ENCODE results near the gene KIDINS220.

KIDINS220 gene

DNA sequence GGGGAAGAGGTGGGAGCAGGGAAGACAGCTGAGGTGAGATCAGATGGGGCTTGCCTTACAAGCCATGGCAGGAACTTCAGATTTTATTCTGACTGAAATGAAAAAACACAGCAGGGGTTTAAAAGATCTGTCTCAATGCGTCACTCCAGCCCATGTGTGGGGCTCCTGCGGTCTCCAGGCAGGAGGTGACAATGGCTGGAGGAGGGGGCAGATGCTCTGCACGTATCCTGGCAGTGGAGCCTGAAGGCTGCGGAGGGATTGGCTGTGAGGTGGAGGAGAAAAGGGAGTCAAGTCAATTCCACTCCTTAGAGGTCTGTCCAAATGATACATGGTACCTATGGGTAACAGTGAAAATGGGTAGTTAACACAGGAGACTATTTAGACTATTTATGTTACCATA is 40.5 kb upstream of the KIDINS220 start:
- H3K36me3 ChIP-seq (ENCODE audit: insufficient read depth, low read length): peaks cover 53% of the 10 kb centered on the region
- H4K20me1 ChIP-seq (ENCODE audit: insufficient read depth, low read length): no peaks in the 10 kb centered on the region
- H3K4me3 ChIP-seq (ENCODE audit: low read depth in 1 of 2, low read length in 2 of 2): no peak overlapping the region
- TF ChIP-seq, protein P1, sequence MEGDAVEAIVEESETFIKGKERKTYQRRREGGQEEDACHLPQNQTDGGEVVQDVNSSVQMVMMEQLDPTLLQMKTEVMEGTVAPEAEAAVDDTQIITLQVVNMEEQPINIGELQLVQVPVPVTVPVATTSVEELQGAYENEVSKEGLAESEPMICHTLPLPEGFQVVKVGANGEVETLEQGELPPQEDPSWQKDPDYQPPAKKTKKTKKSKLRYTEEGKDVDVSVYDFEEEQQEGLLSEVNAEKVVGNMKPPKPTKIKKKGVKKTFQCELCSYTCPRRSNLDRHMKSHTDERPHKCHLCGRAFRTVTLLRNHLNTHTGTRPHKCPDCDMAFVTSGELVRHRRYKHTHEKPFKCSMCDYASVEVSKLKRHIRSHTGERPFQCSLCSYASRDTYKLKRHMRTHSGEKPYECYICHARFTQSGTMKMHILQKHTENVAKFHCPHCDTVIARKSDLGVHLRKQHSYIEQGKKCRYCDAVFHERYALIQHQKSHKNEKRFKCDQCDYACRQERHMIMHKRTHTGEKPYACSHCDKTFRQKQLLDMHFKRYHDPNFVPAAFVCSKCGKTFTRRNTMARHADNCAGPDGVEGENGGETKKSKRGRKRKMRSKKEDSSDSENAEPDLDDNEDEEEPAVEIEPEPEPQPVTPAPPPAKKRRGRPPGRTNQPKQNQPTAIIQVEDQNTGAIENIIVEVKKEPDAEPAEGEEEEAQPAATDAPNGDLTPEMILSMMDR (IDR thresholded peaks at IDR 0.05; ENCODE audit: borderline replicate concordance, extremely low read depth, low read length, poor library complexity, severe bottlenecking): no peak
- TF ChIP-seq EZH2 (IDR thresholded peaks at IDR 0.05; ENCODE audit: borderline replicate concordance, low read depth, low read length, severe bottlenecking): no peak
- no peaks in the 10 kb centered on the region for H3K9me3 ChIP-seq (ENCODE audit: insufficient read depth, low read length, severe bottlenecking)
- no peaks in the 10 kb centered on the region for H3K79me2 ChIP-seq (ENCODE audit: insufficient read depth, low read length)
- DNase-seq (no peak), ATAC-seq (ENCODE audit: insufficient read depth, low read depth) (no peak)
- no peak overlapping the region for H3K4me2 ChIP-seq (ENCODE audit: insufficient read depth, low read length)
- H2AFZ ChIP-seq (ENCODE audit: low read depth, low read length): no peak overlapping the region
- no peak overlapping the region for H3K9ac ChIP-seq (ENCODE audit: low read depth, low read length)
- H3K4me1 ChIP-seq (ENCODE audit: insufficient read depth, low read length): no peaks in the 10 kb centered on the region
- no peaks in the 10 kb centered on the region for H3K27me3 ChIP-seq (ENCODE audit: insufficient read depth, low read length, poor library complexity)
- no peak overlapping the region for H3K27ac ChIP-seq (ENCODE audit: low read length)

DNA sequence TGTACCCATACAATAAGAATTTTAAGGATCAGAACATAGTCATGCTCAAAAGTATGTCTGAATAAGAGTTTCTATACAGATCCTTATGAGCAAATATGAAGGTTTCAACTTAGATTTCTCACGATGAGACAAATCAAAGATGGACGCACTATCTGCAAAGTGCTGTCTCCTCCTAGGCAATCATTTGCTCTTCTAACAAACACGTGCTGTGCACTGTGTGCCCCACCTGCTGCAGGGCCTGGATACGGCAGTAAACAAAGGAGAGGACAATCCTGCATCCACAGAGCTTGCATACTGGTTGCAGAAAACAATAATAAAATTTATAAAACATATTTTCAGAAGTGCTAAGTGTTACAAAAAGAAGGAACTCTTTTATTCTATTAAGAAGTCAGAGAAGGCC is 39.9 kb upstream of the KIDINS220 start:
- Histone ChIP-seq H3K4me3 (ENCODE audit: low read depth in 1 of 2, low read length in 2 of 2) (no peak overlapping the region), H3K36me3 (ENCODE audit: insufficient read depth, low read length) (peaks cover 56% of the 10 kb centered on the region), H3K9ac (ENCODE audit: low read depth, low read length) (no peak overlapping the region), H3K9me3 (ENCODE audit: insufficient read depth, low read length, severe bottlenecking) (no peaks in the 10 kb centered on the region), H3K4me2 (ENCODE audit: insufficient read depth, low read length) (no peak overlapping the region), H3K4me1 (ENCODE audit: insufficient read depth, low read length) (no peaks in the 10 kb centered on the region), H3K27ac (ENCODE audit: low read length) (no peak overlapping the region), H3K79me2 (ENCODE audit: insufficient read depth, low read length) (no peaks in the 10 kb centered on the region), H4K20me1 (ENCODE audit: insufficient read depth, low read length) (no peaks in the 10 kb centered on the region), H3K27me3 (ENCODE audit: insufficient read depth, low read length, poor library complexity) (no peaks in the 10 kb centered on the region), H2AFZ (ENCODE audit: low read depth, low read length) (no peak overlapping the region)
- DNase-seq: no peak
- TF ChIP-seq EZH2 (IDR thresholded peaks at IDR 0.05; ENCODE audit: borderline replicate concordance, low read depth, low read length, severe bottlenecking): no peak
- TF ChIP-seq, protein P1 (IDR thresholded peaks at IDR 0.05; ENCODE audit: borderline replicate concordance, extremely low read depth, low read length, poor library complexity, severe bottlenecking): no peak
- ATAC-seq (ENCODE audit: insufficient read depth, low read depth): no peak

- Histone ChIP-seq H3K9ac (ENCODE audit: low read depth, low read length) (no peak overlapping the region), H3K4me1 (ENCODE audit: insufficient read depth, low read length) (no peaks in the 10 kb centered on the region), H3K36me3 (ENCODE audit: insufficient read depth, low read length) (peaks cover 54% of the 10 kb centered on the region), H2AFZ (ENCODE audit: low read depth, low read length) (no peak overlapping the region), H3K9me3 (ENCODE audit: insufficient read depth, low read length, severe bottlenecking) (no peaks in the 10 kb centered on the region), H4K20me1 (ENCODE audit: insufficient read depth, low read length) (no peaks in the 10 kb centered on the region), H3K4me3 (ENCODE audit: low read depth in 1 of 2, low read length in 2 of 2) (no peak overlapping the region), H3K4me2 (ENCODE audit: insufficient read depth, low read length) (no peak overlapping the region), H3K79me2 (ENCODE audit: insufficient read depth, low read length) (no peaks in the 10 kb centered on the region), H3K27me3 (ENCODE audit: insufficient read depth, low read length, poor library complexity) (no peaks in the 10 kb centered on the region), H3K27ac (ENCODE audit: low read length) (no peak overlapping the region)
- ATAC-seq (ENCODE audit: insufficient read depth, low read depth) (no peak), DNase-seq (no peak)
- no peak for TF ChIP-seq EZH2 (IDR thresholded peaks at IDR 0.05; ENCODE audit: borderline replicate concordance, low read depth, low read length, severe bottlenecking)
- TF ChIP-seq, protein P1 (IDR thresholded peaks at IDR 0.05; ENCODE audit: borderline replicate concordance, extremely low read depth, low read length, poor library complexity, severe bottlenecking): no peak
These were observed 39.2 kb upstream of the KIDINS220 start for GRCh38 chr2:8876628-8877027.
